Nephron (organoid): ENCODE results near the gene KRTAP10-4.
"Not testable (repeated sequence)": the region's sequence is repeated elsewhere in the genome, so short reads cannot be mapped to it uniquely, and the experiment has no call there.

Source experiments
- H3K27ac Mint-ChIP-seq, 3 experiments: 2 replicates each; pipeline ENCODE4 v1.8.0; 2020; ENCODE audit warnings: mixed read lengths in 3 of 3, mild to moderate bottlenecking in 2 of 3, moderate library complexity in 1 of 3
- H3K27me3 Mint-ChIP-seq: 2 replicates; pipeline ENCODE4 v1.8.0; 2021; ENCODE audit warnings: low read depth, mild to moderate bottlenecking, moderate library complexity, mixed read lengths
- H3K36me3 Mint-ChIP-seq: 2 replicates; pipeline ENCODE4 v1.8.0; 2020; ENCODE audit warnings: low read depth, mixed read lengths
- H3K4me1 Mint-ChIP-seq: 2 replicates; pipeline ENCODE4 v1.8.0; 2020; ENCODE audit warnings: mixed read lengths
- H3K4me3 Mint-ChIP-seq, 3 experiments: 2 replicates each; pipeline ENCODE4 v1.8.0; 2020; ENCODE audit warnings: mild to moderate bottlenecking in 3 of 3, mixed read lengths in 3 of 3, moderate library complexity in 2 of 3
- H3K9me3 Mint-ChIP-seq: 2 replicates; pipeline ENCODE4 v1.8.0; 2020; ENCODE audit warnings: mixed read lengths
- CTCF ChIP-seq, 3 experiments: fragments of 200-600 bp; sonication (generic); IDR thresholded peaks; one replicate each; pipeline ENCODE4 v1.5.0; 2021; ENCODE audit warnings: antibody characterized with exemption in 3 of 3; ENCODE audit not compliant: unreplicated experiment in 3 of 3

The KRTAP10-4 gene

GRCh38 chr21:44609193-44609592 lies 35.7 kb downstream of the KRTAP10-4 start:
- TF ChIP-seq CTCF (IDR thresholded peaks at IDR 0.05; ENCODE audit: unreplicated experiment in 3 of 3) = no peak
- Mint-ChIP-seq H3K36me3 (peaks cover 3% of the 10 kb centered on the region), H3K4me1 (no peaks in the 10 kb centered on the region), H3K9me3 (peaks cover 40% of the 10 kb centered on the region), H3K27ac (no peak overlapping the region), H3K4me3 (no peak overlapping the region), H3K27me3 (peaks cover 8% of the 10 kb centered on the region)

DNA sequence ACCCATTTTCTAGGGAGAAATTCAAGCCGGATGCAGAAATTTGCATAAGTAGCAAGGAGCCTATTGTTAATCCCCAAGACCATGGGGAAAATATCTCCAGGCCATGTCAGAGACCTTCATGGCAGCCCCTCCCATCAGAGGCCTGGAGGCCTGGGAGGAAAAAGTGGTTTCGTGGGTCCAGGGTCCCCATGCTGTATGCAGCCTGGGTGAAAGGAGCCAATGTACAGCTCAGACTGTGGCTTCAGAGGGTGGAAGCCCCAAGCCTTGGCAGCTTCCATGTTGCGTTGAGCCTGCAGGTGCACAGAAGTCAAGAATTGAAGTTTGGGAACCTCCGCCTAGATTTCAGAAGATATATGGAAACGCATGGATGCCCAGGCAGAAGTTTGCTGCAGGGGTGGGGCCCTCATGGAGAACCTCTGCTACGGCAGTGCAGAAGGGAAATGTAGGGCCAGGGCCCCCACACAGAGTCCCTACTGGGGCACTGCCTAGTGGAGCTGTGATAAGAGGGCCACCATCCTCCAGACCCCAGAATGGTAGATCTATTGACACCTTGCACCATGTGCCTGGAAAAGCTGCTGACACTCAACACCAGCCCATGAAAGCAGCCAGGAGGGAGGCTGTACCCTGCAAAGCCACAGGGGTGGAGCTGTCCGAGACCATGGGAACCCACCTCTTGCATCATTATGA lies 36.8 kb downstream of the KRTAP10-4 start:
- H3K9me3 Mint-ChIP-seq = peaks cover 37% of the 10 kb centered on the region
- not testable (repeated sequence) for H3K36me3 Mint-ChIP-seq, H3K27me3 Mint-ChIP-seq, H3K4me3 Mint-ChIP-seq, H3K4me1 Mint-ChIP-seq, H3K27ac Mint-ChIP-seq

DNA sequence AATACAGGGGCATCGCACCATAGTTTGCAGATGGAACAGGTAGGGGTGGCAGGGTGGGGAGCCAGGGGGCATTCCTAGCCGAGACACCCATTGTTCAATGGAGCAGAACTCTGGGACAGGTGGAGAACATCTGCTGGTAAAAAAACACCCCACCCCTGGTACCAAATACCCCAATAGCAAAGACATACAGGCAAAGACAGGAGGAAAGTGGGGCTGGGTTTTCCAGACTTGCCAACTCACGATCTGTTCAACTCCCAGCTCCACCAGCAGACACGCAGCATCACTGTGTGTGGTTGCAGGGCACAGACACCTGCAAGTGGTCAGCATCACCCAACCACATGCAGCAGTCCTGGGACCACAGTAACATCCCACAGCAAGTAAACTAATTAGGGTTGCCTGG lies 38.0 kb downstream of the KRTAP10-4 start:
- Mint-ChIP-seq H3K9me3 (peaks cover 33% of the 10 kb centered on the region), H3K36me3 (peaks cover 3% of the 10 kb centered on the region), H3K4me3 (no peak overlapping the region), H3K27ac (no peak overlapping the region), H3K27me3 (peaks cover 10% of the 10 kb centered on the region), H3K4me1 (no peaks in the 10 kb centered on the region)
- TF ChIP-seq CTCF (IDR thresholded peaks at IDR 0.05; ENCODE audit: unreplicated experiment in 3 of 3) = no peak

GRCh38 chr21:44612029-44612486 lies 38.5 kb downstream of the KRTAP10-4 start, which contains the start of gene KRTAP10-8:
TSS of gene KRTAP10-8 (plus strand) at chr21:44612079. CDS start at chr21:44612101, 22 bp downstream.
- H3K27me3 Mint-ChIP-seq = peaks cover 10% of the 10 kb centered on the region
- H3K4me1 Mint-ChIP-seq = no peaks in the 10 kb centered on the region
- peaks cover 3% of the 10 kb centered on the region for H3K36me3 Mint-ChIP-seq
- no peak for TF ChIP-seq CTCF (IDR thresholded peaks at IDR 0.05; ENCODE audit: unreplicated experiment in 3 of 3)
- no peak within 1 kb of the TSS for H3K4me3 Mint-ChIP-seq
- no peak within 1 kb of the TSS for H3K27ac Mint-ChIP-seq
- H3K9me3 Mint-ChIP-seq = peaks cover 32% of the 10 kb centered on the region

- no peak overlapping the region for H3K4me3 Mint-ChIP-seq
- peaks cover 30% of the 10 kb centered on the region for H3K9me3 Mint-ChIP-seq
- H3K27me3 Mint-ChIP-seq = peaks cover 11% of the 10 kb centered on the region
- no peaks in the 10 kb centered on the region for H3K4me1 Mint-ChIP-seq
- no peak for TF ChIP-seq CTCF (IDR thresholded peaks at IDR 0.05; ENCODE audit: unreplicated experiment in 3 of 3)
- peaks cover 3% of the 10 kb centered on the region for H3K36me3 Mint-ChIP-seq
- no peak overlapping the region for H3K27ac Mint-ChIP-seq
These were observed 39.2 kb downstream of the KRTAP10-4 start for GRCh38 chr21:44612669-44613229.

DNA sequence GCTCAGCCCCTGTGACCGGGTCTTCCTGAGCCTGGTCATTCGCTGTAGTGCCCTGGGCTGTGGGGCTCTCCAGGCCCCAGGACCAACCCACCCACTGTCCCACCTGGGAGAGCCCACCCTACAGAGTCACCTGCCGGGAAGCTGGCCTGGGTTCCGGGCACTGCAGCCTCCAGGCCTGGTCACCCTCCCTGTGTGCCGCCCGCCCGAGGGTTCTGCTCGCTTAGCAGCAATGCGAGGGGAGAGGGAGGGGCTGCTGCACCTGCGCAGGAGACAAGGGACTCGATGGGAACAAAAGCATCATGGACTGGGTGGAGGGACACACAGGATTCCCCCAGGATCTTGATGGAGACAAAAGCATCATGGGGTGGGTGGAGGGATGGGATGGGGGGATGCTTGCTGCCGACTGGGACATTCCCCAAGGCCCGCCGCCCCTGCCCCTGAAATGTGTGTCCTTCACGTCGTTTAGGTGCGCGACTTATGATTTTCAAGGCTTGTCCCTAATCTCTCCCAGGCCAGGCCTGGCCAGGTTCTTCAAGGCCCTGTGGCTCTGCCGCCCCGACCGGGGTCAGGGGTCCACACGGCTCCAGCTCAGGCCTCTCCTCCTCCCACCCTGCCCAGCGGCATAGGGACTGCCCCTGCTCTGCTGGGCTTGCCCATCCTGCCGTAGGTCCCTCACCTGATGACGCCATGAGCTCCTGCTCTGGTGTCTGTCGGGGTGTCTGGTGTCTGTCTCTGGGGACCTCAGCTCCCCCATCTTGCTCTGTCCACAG lies 40.0 kb downstream of the KRTAP10-4 start:
- H3K4me3 Mint-ChIP-seq = no peak overlapping the region
- peaks cover 29% of the 10 kb centered on the region for H3K9me3 Mint-ChIP-seq
- no peak overlapping the region for H3K27ac Mint-ChIP-seq
- H3K27me3 Mint-ChIP-seq = peaks cover 11% of the 10 kb centered on the region
- H3K36me3 Mint-ChIP-seq = peaks cover 3% of the 10 kb centered on the region
- no peak for TF ChIP-seq CTCF (IDR thresholded peaks at IDR 0.05; ENCODE audit: unreplicated experiment in 3 of 3)
- H3K4me1 Mint-ChIP-seq = no peaks in the 10 kb centered on the region
